Peyer's patch (tissue), 4 donors: ENCODE results near the gene SDE2.

ENCODE experiments used
- POLR2A ChIP-seq, 2 donors: fragments of 450-650 bp; IDR thresholded peaks; one replicate each; pipeline ENCODE4 v1.5.1; 2017; ENCODE audit warnings: antibody characterized with exemption in 2 of 2, mild to moderate bottlenecking in 2 of 2, moderate library complexity in 2 of 2
- TF ChIP-seq, protein P1 (sequence below), 6 experiments: fragments of 450-650 bp in 4 of 6; fragments of 200-600 bp in 2 of 6; sonication (generic) in 1 of 6; IDR thresholded peaks; one replicate each; pipeline ENCODE4 v1.5.1; 2017 to 2019; ENCODE audit warnings: antibody characterized with exemption in 6 of 6, mild to moderate bottlenecking in 3 of 6, moderate library complexity in 1 of 6

GRCh38 chr1:225936523-225936922, 62.6 kb downstream of the SDE2 start:
- TF ChIP-seq, protein P1, sequence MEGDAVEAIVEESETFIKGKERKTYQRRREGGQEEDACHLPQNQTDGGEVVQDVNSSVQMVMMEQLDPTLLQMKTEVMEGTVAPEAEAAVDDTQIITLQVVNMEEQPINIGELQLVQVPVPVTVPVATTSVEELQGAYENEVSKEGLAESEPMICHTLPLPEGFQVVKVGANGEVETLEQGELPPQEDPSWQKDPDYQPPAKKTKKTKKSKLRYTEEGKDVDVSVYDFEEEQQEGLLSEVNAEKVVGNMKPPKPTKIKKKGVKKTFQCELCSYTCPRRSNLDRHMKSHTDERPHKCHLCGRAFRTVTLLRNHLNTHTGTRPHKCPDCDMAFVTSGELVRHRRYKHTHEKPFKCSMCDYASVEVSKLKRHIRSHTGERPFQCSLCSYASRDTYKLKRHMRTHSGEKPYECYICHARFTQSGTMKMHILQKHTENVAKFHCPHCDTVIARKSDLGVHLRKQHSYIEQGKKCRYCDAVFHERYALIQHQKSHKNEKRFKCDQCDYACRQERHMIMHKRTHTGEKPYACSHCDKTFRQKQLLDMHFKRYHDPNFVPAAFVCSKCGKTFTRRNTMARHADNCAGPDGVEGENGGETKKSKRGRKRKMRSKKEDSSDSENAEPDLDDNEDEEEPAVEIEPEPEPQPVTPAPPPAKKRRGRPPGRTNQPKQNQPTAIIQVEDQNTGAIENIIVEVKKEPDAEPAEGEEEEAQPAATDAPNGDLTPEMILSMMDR (IDR thresholded peaks at IDR 0.05): no peak
- no peak for TF ChIP-seq POLR2A (IDR thresholded peaks at IDR 0.05)
